ENCODE results near the gene THOC6. TPM values are rescaled to one million over a fixed set of nuclear protein-coding genes. Genes with fewer than 3 reads are reported as not detected.

THOC6 gene
- total RNA-seq, 2 experiments from 2014 or later: 33.6 to 36.0 TPM

DNA sequence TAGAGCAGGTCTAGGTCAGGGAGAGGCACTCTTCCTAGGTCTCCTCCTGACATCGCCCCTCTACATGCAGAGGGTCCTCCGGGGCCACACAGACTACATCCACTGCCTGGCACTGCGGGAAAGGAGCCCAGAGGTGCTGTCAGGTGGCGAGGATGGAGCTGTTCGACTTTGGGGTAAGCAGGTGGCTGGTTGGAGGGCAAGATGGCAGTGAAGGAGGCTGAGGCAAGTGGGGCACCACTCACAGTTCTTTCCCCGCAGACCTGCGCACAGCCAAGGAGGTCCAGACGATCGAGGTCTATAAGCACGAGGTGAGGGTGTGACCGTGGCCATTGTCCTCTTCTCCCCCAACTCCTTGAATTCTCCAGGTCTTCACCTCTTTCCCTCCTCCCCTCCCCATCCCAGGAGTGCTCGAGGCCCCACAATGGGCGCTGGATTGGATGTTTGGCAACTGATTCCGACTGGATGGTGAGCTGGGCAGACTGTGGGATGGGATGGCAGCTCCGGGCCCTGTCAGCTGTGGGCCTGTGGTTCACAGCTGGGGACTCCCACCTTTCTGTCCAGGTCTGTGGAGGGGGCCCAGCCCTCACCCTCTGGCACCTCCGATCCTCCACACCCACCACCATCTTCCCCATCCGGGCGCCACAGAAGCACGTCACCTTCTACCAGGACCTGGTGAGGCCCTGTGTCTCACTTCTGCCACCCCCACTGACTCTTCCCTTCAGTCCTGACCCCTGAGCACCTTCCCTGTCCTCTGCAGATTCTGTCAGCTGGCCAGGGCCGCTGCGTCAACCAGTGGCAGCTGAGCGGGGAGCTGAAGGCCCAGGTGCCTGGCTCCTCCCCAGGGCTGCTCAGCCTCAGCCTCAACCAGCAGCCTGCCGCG is 3.0 kb downstream of the THOC6 start:
- Histone ChIP-seq H3K9me2 (ENCODE audit: insufficient read depth, low read length) (no peaks in the 10 kb centered on the region), H3K4me3 (ENCODE audit: low read depth, low read length, poor library complexity, severe bottlenecking) (no peak overlapping the region), H3K9me3 (ENCODE audit: low read length) (no peaks in the 10 kb centered on the region), H3K4me2 (ENCODE audit: low read length) (no peak overlapping the region), H2AFZ (ENCODE audit: low read length) (no peak overlapping the region), H3K4me1 (ENCODE audit: insufficient read depth, low read length, poor library complexity, severe bottlenecking) (peaks cover 27% of the 10 kb centered on the region), H4K20me1 (ENCODE audit: insufficient read depth, low read length) (no peaks in the 10 kb centered on the region; the same call in 1 of the 2 replicates), H3K79me2 (ENCODE audit: insufficient read depth, low read depth, low read length) (no peaks in the 10 kb centered on the region), H3K27ac (ENCODE audit: low read depth, low read length, poor library complexity, severe bottlenecking) (no peak overlapping the region), H3K36me3 (ENCODE audit: insufficient read depth, low read length) (peaks cover 16% of the 10 kb centered on the region)
- TF ChIP-seq EZH2phosphoT487 (IDR thresholded peaks at IDR 0.05; ENCODE audit: borderline replicate concordance, low read depth, low read length): no peak
- TF ChIP-seq, protein P1, sequence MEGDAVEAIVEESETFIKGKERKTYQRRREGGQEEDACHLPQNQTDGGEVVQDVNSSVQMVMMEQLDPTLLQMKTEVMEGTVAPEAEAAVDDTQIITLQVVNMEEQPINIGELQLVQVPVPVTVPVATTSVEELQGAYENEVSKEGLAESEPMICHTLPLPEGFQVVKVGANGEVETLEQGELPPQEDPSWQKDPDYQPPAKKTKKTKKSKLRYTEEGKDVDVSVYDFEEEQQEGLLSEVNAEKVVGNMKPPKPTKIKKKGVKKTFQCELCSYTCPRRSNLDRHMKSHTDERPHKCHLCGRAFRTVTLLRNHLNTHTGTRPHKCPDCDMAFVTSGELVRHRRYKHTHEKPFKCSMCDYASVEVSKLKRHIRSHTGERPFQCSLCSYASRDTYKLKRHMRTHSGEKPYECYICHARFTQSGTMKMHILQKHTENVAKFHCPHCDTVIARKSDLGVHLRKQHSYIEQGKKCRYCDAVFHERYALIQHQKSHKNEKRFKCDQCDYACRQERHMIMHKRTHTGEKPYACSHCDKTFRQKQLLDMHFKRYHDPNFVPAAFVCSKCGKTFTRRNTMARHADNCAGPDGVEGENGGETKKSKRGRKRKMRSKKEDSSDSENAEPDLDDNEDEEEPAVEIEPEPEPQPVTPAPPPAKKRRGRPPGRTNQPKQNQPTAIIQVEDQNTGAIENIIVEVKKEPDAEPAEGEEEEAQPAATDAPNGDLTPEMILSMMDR (conservative IDR thresholded peaks at IDR 0.05; ENCODE audit: low read length): no peak
- BruUV-seq (replicated peaks): no TSS peak
- intact Hi-C loops (cut with micrococcal nuclease; ENCODE audit: unreplicated experiment): no loop called here
- POLR2A ChIA-PET: no interaction called here
- CTCF ChIA-PET (ENCODE audit: unreplicated experiment): interaction anchor here (1.5 kb wide), 1 partner anchor 23 kb away, joined by 5 read pairs; no protein-coding TSS in a partner anchor
- DNase-seq (ENCODE audit: low spot score): no peak

DNA sequence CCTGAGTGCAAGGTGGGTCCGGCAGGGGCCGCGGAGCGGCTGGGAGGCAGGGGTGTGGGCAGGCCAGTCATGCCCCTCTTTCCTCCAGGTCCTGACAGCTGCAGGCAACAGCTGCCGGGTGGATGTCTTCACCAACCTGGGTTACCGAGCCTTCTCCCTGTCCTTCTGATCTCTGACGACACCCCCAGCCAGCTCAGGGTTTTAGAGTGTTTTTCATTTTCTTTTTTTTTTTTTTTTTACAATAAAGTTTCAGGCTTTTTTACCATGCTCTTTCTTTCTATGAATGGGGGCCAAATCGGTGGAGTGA is 3.6 kb downstream of the THOC6 start:
- TF ChIP-seq, protein P1 (conservative IDR thresholded peaks at IDR 0.05; ENCODE audit: low read length): no peak
- TF ChIP-seq EZH2phosphoT487 (IDR thresholded peaks at IDR 0.05; ENCODE audit: borderline replicate concordance, low read depth, low read length): no peak
- ChIA-PET CTCF (ENCODE audit: unreplicated experiment) (interaction anchor here (0.6 to 1.6 kb wide), 5 partner anchors 11 to 275 kb away, joined by 4 to 12 read pairs (median 5); partner anchors contain the start of gene SRRM2), POLR2A (interaction anchor here (0.6 to 1.1 kb wide), 2 partner anchors 8 to 108 kb away, joined by 3 read pairs; no protein-coding TSS in a partner anchor)
- intact Hi-C loops (cut with micrococcal nuclease; ENCODE audit: unreplicated experiment): no loop called here
- H4K20me1 ChIP-seq (ENCODE audit: insufficient read depth, low read length): no peaks in the 10 kb centered on the region; the same call in 1 of the 2 replicates
- no peaks in the 10 kb centered on the region for H3K79me2 ChIP-seq (ENCODE audit: insufficient read depth, low read depth, low read length)
- no TSS peak for BruUV-seq (replicated peaks)
- H3K27ac ChIP-seq (ENCODE audit: low read depth, low read length, poor library complexity, severe bottlenecking): no peak overlapping the region
- H3K4me2 ChIP-seq (ENCODE audit: low read length): no peak overlapping the region
- H3K9me3 ChIP-seq (ENCODE audit: low read length): no peaks in the 10 kb centered on the region
- no peak overlapping the region for H3K4me3 ChIP-seq (ENCODE audit: low read depth, low read length, poor library complexity, severe bottlenecking)
- H2AFZ ChIP-seq (ENCODE audit: low read length): no peak overlapping the region
- H3K9me2 ChIP-seq (ENCODE audit: insufficient read depth, low read length): no peaks in the 10 kb centered on the region
- H3K4me1 ChIP-seq (ENCODE audit: insufficient read depth, low read length, poor library complexity, severe bottlenecking): peaks cover 21% of the 10 kb centered on the region
- H3K36me3 ChIP-seq (ENCODE audit: insufficient read depth, low read length): peaks cover 16% of the 10 kb centered on the region
- no peak for DNase-seq (ENCODE audit: low spot score)

Data from OCI-LY7 (cell line).